GM21526 (cell line): ENCODE results near the gene TKTL1.
"Not testable (repeated sequence)": the region's sequence is repeated elsewhere in the genome, so short reads cannot be mapped to it uniquely, and the experiment has no call there.

Source experiments
- ATAC-seq: cut with Tn5 transposase; IDR thresholded peaks from one replicate; pipeline ENCODE4 v1.9.1; 2021; ENCODE audit warnings: moderate library complexity; ENCODE audit not compliant: unreplicated experiment, low FRiP score

Gene TKTL1, protein sequence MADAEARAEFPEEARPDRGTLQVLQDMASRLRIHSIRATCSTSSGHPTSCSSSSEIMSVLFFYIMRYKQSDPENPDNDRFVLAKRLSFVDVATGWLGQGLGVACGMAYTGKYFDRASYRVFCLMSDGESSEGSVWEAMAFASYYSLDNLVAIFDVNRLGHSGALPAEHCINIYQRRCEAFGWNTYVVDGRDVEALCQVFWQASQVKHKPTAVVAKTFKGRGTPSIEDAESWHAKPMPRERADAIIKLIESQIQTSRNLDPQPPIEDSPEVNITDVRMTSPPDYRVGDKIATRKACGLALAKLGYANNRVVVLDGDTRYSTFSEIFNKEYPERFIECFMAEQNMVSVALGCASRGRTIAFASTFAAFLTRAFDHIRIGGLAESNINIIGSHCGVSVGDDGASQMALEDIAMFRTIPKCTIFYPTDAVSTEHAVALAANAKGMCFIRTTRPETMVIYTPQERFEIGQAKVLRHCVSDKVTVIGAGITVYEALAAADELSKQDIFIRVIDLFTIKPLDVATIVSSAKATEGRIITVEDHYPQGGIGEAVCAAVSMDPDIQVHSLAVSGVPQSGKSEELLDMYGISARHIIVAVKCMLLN

DNA sequence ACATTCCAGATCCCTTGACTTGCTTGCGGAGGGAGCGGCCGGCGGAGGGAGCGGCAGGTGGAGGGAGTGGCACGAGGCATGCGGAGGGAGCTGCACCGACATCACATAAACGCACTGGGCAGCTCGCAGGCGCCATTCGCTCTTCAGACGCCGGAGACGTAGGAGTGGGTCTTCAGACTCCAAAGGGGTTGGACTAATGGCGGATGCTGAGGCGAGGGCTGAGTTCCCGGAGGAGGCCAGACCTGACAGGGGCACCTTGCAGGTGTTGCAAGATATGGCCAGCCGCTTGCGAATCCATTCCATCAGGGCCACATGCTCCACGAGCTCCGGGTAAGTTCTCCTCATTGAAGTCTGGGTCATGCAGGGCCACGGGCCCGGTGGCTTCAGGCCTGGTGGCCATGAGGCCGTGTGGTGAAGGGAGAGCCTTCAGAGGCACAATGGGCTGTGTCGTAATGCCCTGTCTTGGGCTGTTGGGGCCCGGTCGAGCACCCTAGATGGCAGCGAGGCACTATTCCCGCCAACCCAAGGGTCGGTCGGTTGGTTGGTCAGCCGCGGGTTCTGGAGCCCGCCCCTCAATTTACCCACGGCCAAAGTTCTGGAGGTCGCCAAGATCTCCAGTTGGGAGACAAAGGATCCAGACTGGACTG is at the start of gene TKTL1:
Gene TKTL1, plus strand, starts transcription at position 132 of the 647 bp plus-strand sequence. Its CDS starts 65 bp downstream, at position 197.
- ATAC-seq: no peak

GRCh38 chrX:154247377-154248045 is 48.1 kb upstream of the TKTL1 start:
- not testable (repeated sequence) for ATAC-seq

DNA sequence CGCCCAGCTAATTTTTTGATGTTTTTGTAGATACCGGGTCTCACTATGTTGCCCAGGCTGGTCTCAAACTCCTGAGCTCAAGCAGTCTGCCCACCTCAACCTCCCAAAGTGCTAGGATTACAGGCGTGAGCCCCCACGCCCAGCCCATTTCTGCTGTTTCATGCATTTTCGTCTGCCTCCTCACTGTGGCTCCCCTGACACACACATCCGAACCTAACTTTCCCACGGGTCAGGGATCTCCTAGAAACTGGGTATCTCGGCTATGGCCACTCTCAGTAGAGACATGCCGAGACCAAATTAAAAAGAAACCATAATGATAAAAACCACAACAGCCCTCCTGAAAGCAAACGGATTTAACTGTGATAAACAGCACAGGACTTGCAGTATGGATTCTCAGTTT is 47.5 kb upstream of the TKTL1 start:
- ATAC-seq: not testable (repeated sequence)

GRCh38 chrX:154257282-154257681 is 38.3 kb upstream of the TKTL1 start, which contains the start of gene OPN1MW3:
TSS of gene OPN1MW3 (plus strand) at chrX:154257582. CDS start at chrX:154257620, 38 bp downstream.
- not testable (repeated sequence) for ATAC-seq

DNA sequence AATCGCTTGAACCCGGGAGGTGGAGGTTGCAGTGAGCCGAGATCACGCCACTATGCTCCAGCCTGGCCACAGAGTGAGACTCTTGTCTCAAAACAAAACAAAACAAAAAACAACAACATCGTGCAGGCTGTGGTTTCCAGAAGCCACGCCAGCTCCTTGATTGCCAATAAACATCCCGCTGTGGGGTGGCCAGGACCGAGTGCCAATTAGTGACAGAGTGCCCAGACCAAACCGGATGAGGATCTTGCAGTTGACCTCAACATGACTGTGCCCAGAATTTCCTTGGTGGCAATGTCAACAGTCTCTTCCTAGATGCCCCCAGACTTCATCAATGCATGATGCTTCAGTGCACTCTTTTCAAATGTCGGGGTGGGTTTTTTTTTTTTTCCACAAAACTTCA is 36.9 kb upstream of the TKTL1 start:
- ATAC-seq: not testable (repeated sequence)

GRCh38 chrX:154263072-154263471 is 32.5 kb upstream of the TKTL1 start:
- not testable (repeated sequence) for ATAC-seq

- ATAC-seq: not testable (repeated sequence)
Measured at GRCh38 chrX:154269245-154269644, 26.4 kb upstream of the TKTL1 start.

DNA sequence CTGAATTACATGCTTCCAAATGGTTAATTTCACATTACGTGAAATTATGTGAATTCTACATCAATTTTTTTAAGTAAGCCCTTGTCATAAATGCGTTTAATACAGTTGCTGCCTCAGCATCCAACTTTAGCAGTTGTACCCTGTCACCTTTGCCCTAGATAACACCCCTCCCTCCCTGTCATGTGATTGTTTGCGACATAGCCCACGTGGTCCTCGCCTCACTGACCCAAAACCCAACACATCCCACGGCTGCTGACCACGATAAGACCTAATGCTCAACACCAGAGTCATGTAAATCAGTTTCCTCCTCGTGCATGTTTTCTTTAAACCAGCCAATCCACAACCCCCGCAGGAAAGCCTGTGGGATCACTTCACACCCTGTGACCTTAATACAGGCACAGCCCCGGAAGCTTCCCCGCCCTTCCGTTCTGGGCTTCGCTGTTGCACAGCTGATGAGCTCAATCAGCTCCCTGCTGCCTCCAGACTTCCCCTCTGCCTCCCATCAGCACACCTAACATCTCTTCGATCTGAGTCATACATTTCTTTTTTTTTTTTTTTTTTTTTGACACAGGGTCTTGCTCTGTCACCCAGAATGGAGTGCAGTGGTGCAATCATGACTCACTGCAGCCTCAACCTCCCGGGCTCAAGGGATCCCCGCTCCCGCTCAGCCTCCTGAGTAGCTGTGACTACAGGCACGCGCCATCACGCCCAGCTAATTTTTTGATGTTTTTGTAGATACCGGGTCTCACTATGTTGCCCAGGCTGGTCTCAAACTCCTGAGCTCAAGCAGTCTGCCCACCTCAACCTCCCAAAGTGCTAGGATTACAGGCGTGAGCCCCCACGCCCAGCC is 10.9 kb upstream of the TKTL1 start:
- ATAC-seq: not testable (repeated sequence)

GRCh38 chrX:154286406-154286805 is 9.2 kb upstream of the TKTL1 start:
- not testable (repeated sequence) for ATAC-seq

DNA sequence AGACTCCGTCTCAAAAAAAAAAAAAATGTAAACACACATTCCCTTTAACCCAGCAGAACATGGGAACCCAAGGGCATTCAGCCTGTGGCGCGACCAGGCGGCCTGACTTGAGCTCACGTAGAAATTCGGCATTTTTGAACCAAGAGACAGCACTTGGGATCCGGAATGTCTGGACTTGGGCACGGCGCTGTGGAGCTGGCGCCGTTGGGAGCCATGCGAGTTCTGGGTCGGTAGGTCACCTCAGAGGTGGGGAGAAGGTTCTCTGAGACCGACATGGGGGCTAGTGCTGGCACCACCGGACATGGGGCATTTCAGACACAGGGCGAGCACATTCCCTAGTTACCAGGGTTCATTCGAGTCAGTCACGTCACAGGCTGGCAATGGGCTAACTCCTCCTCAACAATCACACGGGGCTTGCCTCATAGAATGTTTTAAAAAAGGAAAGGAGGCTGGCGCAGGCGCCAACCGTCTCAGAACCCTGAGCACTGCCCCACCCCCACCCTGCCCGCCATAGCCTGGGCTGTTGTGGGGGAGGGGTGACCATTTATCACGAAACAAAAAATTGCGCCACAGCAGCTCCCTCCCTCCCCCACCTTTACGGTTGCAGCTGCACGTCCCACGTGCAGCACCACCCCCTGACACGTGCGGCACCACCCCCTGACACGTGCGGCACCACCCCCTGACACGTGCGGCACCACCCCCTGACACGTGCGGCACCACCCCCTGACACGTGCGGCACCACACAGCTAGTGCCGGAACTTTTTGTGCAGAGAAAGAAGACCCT is 612 bp upstream of the TKTL1 start, which contains the start of gene TEX28:
Gene TEX28, minus strand, starts transcription at position 334 of the 784 bp plus-strand sequence. CDS start 3,007 bp downstream, outside the sequence.
- no peak for ATAC-seq

- no peak for ATAC-seq
Measured at GRCh38 chrX:154296731-154297130, 1.1 kb downstream of the TKTL1 start.

DNA sequence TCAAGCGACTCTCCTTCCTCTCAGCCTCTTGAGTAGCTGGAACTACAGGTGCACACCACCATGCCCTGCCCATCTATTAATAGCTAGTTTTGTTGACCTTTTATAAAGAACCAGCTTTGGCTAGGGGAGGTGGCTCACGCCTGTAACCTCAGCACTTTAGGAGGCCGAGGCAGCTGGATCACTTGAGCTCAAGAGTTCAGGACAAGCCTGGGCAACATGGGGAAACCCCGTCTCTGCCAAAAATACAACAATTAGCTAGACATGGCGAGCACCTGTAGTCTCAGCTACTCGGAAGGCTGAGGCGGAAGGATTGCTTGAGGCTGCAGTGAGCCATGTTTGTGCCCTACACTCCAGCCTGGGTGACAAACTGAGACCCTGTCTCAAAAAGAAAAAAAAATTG is 2.7 kb downstream of the TKTL1 start:
- no peak for ATAC-seq

GRCh38 chrX:154300816-154301215 is 5.2 kb downstream of the TKTL1 start:
- ATAC-seq: no peak

GRCh38 chrX:154302998-154303397 is 7.4 kb downstream of the TKTL1 start:
- ATAC-seq: not testable (repeated sequence)

- no peak for ATAC-seq
Measured at GRCh38 chrX:154303476-154303875, 7.9 kb downstream of the TKTL1 start.

DNA sequence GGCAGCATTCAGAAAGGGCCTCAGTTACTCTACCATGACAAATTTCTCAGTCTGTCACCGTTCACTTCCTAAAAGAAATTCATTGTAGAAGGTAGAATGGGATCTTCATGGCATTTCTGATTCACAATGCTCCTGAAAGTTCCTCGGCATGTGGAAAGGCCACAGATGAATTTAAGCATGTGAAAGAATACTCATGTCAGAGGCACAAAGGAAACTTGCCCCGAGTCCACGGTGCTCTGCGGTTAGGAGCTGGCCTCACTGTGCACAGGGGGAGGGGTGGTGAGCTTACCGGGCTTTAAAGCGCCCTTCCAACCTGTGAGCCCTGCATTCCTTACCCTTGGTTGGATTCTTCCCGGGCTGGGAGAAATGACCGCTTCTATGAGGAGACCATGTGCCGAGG is 9.3 kb downstream of the TKTL1 start:
- no peak for ATAC-seq

GRCh38 chrX:154305541-154306205 is 10.1 kb downstream of the TKTL1 start:
- no peak for ATAC-seq

DNA sequence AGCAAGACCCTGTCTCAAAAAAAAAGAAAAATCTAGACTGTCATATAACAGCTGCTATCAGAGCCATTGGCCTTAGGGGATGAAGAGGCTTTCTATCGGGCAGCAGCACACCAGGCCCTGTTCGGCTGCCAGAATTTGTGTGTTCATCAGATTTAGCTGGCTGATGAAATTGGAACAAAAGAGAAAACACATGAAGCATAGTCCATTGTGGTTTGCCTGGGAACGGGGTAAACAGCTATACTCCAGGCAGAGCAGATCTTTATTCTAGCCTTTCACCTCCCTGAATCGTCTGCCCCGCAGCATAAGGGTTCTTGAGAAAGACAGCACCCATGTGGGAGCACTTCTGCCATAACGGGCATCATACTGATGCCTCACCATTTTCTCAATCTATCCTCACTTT is 11.6 kb downstream of the TKTL1 start:
- ATAC-seq: no peak
